ENCODE measurements around the gene RSPH10B2. TPM values are rescaled to one million over a fixed set of nuclear protein-coding genes. Genes with fewer than 3 reads are reported as not detected.
"Not testable (repeated sequence)": the region's sequence is repeated elsewhere in the genome, so short reads cannot be mapped to it uniquely, and the experiment has no call there.

The RSPH10B2 gene
- total RNA-seq, 1 donor from 2014 or later = not detected

DNA sequence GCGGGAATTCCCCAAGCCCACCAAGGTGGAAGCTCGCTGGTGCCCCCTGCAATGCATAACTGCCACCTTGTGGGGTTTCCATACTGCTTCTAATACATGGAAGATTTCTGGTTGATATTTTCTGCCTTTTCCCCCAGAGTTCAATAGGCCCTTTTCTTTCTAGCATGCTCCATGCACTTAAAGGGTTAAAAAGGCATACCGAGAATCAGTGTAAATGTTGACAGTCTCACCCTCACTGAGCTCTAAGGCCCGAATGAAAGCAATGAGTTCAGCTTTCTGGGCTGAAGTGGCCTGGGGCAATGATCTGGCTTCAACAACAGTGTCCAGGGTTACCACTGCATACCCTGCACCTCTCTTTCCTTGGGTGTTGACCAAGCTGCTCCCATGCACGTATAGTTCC is 89.2 kb downstream of the RSPH10B2 start:
- not testable (repeated sequence) for DNase-seq

- not testable (repeated sequence) for DNase-seq
These were observed 89.8 kb downstream of the RSPH10B2 start for GRCh38 chr7:6843654-6844053.

DNA sequence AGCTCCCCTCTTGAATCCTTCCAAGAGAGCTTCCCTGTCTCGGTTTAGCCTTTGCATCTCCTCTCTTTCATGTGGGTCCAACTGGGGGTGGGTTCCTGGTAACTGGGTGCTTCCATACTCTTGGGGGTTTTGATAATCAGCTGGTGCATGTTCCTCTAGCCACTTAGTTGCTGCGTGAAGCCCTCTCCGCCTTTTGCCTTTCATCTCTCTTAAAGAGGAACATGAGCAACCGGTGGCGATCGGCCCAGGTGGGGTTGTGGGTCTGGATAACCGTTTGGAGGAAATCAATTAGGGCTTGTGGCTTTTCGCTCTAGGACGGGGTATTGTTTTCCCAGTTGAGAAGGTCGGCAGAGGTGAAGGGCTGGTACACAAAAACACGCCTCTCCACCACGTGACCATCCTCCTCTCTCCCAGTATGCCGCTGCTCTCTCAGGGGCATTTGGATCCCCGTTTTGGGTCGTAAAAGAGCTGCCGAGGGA is 92.1 kb downstream of the RSPH10B2 start:
- DNase-seq = not testable (repeated sequence)

DNA sequence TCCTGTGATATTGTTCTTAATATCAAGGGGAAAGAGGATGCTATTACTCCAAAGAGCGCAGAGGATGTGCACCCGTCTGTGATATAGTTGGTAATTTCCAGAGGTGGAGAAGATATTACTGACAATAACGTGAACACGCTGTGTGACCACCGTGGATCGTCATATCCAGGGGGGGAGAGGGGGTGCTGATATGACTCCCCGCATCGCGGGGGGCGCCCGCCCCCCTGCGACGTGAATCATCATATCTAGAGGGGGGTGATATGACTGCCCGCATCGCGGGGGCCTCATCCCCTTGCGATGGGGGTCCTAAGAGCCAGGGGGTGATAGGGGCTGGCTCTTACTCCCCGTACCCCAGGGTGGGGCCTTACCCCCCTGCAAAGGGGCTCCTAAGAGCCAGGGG is 93.8 kb downstream of the RSPH10B2 start:
- not testable (repeated sequence) for DNase-seq

Other genes starting within 250 kb of the RSPH10B2 start
- gene GRID2IP, start 202.6 kb upstream of the RSPH10B2 start, total RNA-seq = 0.31 TPM
- gene ZDHHC4, start 176.6 kb upstream of the RSPH10B2 start, total RNA-seq = 52.1 TPM
- gene INTS15, start 164.1 kb upstream of the RSPH10B2 start, total RNA-seq = 19.0 TPM
- gene ZNF853, start 138.5 kb upstream of the RSPH10B2 start, total RNA-seq = 26.1 TPM
- 30.1 TPM for gene ZNF316, start 116.8 kb upstream of the RSPH10B2 start, total RNA-seq
- gene ZNF12, start 47.2 kb upstream of the RSPH10B2 start, total RNA-seq = 34.1 TPM
- gene CCZ1B, start 72.2 kb downstream of the RSPH10B2 start, total RNA-seq = 49.0 TPM